A673 (cell line): ENCODE measurements around the gene SHROOM4.

ENCODE experiments used
- EZH2 ChIP-seq: fragments of 200-600 bp; sonication (generic); IDR thresholded peaks from 2 replicates; pipeline ENCODE4 v1.6.1; 2017; ENCODE audit warnings: borderline replicate concordance, low read depth, mild to moderate bottlenecking, mixed read lengths, antibody characterized with exemption, low read length; ENCODE audit not compliant: poor library complexity, severe bottlenecking
- TF ChIP-seq, protein P1 (sequence below): fragments of 300-800, 200-600 bp; sonication (generic); conservative IDR thresholded peaks from 2 replicates; pipeline ENCODE4 v1.5.1; 2017; ENCODE audit warnings: low read depth, mild to moderate bottlenecking, antibody characterized with exemption, low read length, moderate library complexity, mixed read lengths

DNA sequence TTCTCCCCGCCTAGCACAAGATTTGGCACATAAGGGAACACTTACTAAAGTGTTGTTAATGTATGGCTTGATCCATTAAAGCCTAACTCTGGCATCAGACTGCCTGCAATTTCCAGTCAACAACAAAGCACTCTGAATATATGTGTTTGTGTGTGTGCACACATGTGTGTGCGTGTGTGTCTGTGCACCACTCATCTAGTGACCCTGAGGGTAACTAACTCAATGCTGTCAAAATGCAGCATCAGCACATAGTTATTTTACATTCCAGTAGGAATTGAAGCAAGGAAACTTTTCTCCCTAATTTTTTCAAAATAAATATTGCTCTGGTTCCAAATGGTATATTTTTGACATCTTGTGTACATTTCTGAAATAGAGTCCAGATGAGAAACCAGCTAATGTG, 94.4 kb downstream of the SHROOM4 start:
- no peak for TF ChIP-seq EZH2
- TF ChIP-seq, protein P1, sequence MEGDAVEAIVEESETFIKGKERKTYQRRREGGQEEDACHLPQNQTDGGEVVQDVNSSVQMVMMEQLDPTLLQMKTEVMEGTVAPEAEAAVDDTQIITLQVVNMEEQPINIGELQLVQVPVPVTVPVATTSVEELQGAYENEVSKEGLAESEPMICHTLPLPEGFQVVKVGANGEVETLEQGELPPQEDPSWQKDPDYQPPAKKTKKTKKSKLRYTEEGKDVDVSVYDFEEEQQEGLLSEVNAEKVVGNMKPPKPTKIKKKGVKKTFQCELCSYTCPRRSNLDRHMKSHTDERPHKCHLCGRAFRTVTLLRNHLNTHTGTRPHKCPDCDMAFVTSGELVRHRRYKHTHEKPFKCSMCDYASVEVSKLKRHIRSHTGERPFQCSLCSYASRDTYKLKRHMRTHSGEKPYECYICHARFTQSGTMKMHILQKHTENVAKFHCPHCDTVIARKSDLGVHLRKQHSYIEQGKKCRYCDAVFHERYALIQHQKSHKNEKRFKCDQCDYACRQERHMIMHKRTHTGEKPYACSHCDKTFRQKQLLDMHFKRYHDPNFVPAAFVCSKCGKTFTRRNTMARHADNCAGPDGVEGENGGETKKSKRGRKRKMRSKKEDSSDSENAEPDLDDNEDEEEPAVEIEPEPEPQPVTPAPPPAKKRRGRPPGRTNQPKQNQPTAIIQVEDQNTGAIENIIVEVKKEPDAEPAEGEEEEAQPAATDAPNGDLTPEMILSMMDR = no peak
